NCI-H69 (cell line): ENCODE data around the gene FCHSD2.
"Not testable (repeated sequence)": the region's sequence is repeated elsewhere in the genome, so short reads cannot be mapped to it uniquely, and the experiment has no call there.

Source experiments
- DNase-seq: peaks from one replicate; lab custom pipeline; 2025; lab: John Stamatoyannopoulos, UW

FCHSD2 gene

GRCh38 chr11:72792437-72793021 lies 349.6 kb downstream of the FCHSD2 start:
- DNase-seq: no peak

DNA sequence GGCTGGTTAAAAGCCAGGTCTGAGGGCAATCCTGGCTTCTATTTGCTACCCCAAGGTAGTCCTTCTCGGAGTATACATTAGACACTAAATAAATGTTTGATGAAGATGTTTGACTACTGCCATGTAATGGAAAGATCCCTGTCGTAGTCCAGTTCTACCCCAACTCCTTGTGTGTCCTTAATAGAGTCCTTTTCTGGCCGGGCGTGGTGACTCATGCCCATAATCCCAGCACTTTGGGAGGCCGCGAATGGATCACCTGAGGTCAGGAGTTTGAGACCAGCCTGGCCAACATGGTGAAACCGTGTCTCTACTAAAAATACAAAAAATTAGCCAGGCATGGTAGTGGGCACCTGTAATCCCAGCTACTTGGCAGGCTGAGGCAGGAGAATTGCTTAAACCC lies 350.9 kb downstream of the FCHSD2 start:
- not testable (repeated sequence) for DNase-seq

GRCh38 chr11:72789493-72790131 lies 352.5 kb downstream of the FCHSD2 start:
- peak; percentile 52 for DNase-seq

GRCh38 chr11:72788241-72788640 lies 353.9 kb downstream of the FCHSD2 start:
- DNase-seq: no peak

- peak; percentile 61 for DNase-seq
Observed at GRCh38 chr11:72787216-72788104, 354.7 kb downstream of the FCHSD2 start.
